ENCODE data around the gene HBEGF.

DNA sequence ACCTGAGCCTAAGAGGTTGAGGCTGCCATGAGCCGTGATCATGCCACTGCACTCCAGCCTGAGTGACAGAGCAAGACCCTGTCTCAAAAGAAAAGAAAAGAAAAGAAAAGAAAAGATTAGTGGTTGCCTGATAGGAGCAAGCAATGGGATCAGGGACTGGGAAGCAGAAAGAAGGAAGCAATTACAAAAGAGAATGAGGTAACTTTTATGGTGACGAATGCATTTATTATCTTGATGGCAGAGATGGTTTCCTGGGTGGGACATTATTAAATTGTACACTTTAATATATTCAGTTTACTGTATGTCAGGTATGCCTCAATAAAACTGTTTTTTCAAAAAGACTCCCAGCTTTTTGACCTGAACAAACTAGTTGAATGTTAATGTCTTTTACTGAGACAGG, 36.0 kb downstream of the HBEGF start:
- TF ChIP-seq TAF1 (IDR thresholded peaks at IDR 0.05; ENCODE audit: borderline replicate concordance, insufficient read depth, low read length): no peak
- no peak for TF ChIP-seq POLR2AphosphoS5 (IDR thresholded peaks at IDR 0.05; ENCODE audit: low read depth, low read length)
- TF ChIP-seq, protein P1, sequence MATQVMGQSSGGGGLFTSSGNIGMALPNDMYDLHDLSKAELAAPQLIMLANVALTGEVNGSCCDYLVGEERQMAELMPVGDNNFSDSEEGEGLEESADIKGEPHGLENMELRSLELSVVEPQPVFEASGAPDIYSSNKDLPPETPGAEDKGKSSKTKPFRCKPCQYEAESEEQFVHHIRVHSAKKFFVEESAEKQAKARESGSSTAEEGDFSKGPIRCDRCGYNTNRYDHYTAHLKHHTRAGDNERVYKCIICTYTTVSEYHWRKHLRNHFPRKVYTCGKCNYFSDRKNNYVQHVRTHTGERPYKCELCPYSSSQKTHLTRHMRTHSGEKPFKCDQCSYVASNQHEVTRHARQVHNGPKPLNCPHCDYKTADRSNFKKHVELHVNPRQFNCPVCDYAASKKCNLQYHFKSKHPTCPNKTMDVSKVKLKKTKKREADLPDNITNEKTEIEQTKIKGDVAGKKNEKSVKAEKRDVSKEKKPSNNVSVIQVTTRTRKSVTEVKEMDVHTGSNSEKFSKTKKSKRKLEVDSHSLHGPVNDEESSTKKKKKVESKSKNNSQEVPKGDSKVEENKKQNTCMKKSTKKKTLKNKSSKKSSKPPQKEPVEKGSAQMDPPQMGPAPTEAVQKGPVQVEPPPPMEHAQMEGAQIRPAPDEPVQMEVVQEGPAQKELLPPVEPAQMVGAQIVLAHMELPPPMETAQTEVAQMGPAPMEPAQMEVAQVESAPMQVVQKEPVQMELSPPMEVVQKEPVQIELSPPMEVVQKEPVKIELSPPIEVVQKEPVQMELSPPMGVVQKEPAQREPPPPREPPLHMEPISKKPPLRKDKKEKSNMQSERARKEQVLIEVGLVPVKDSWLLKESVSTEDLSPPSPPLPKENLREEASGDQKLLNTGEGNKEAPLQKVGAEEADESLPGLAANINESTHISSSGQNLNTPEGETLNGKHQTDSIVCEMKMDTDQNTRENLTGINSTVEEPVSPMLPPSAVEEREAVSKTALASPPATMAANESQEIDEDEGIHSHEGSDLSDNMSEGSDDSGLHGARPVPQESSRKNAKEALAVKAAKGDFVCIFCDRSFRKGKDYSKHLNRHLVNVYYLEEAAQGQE (IDR thresholded peaks at IDR 0.05; ENCODE audit: insufficient read depth in 1 of 2, low read depth in 2 of 2, low read length in 2 of 2): no peak

Data from PFSK-1 (cell line).